ENCODE results near the gene YTHDF2.

YTHDF2 gene

GRCh38 chr1:28800324-28800723, 63.6 kb downstream of the YTHDF2 start:
- no peak overlapping the region for H2AFZ ChIP-seq (ENCODE audit: low read depth)
- no peak overlapping the region for H3K4me3 ChIP-seq (IDR thresholded peaks at IDR 0.05; ENCODE audit: insufficient read depth, low read depth, low read length)
- H3K9ac ChIP-seq, result no peak overlapping the region
- H3K27me3 ChIP-seq (ENCODE audit: insufficient read depth, low read depth), result no peaks in the 10 kb centered on the region
- no peaks in the 10 kb centered on the region for H3K79me2 ChIP-seq (ENCODE audit: insufficient read depth, low read depth)
- H3K36me3 ChIP-seq (ENCODE audit: insufficient read depth), result no peaks in the 10 kb centered on the region
- no peaks in the 10 kb centered on the region for H4K20me1 ChIP-seq (ENCODE audit: insufficient read depth)
- H3K4me2 ChIP-seq, result no peak overlapping the region
- H3K27ac ChIP-seq, result no peak overlapping the region
- H3K4me1 ChIP-seq (ENCODE audit: low read depth, poor library complexity, severe bottlenecking), result no peaks in the 10 kb centered on the region
- TF ChIP-seq CTCF (conservative IDR thresholded peaks at IDR 0.05; ENCODE audit: low read depth, low read length), result no peak

GRCh38 chr1:28801461-28801860, 64.7 kb downstream of the YTHDF2 start:
- H2AFZ ChIP-seq (ENCODE audit: low read depth), result no peak overlapping the region

GRCh38 chr1:28803051-28803450, 66.3 kb downstream of the YTHDF2 start:
- Histone ChIP-seq H2AFZ (ENCODE audit: low read depth) (no peak overlapping the region), H3K79me2 (ENCODE audit: insufficient read depth, low read depth) (no peaks in the 10 kb centered on the region), H3K4me3 (IDR thresholded peaks at IDR 0.05; ENCODE audit: insufficient read depth, low read depth, low read length) (no peak overlapping the region), H3K36me3 (ENCODE audit: insufficient read depth) (no peaks in the 10 kb centered on the region), H3K27me3 (ENCODE audit: insufficient read depth, low read depth) (no peaks in the 10 kb centered on the region), H3K9ac (no peak overlapping the region), H3K4me2 (no peak overlapping the region), H4K20me1 (ENCODE audit: insufficient read depth) (no peaks in the 10 kb centered on the region), H3K27ac (no peak overlapping the region), H3K4me1 (ENCODE audit: low read depth, poor library complexity, severe bottlenecking) (no peaks in the 10 kb centered on the region)
- TF ChIP-seq CTCF (conservative IDR thresholded peaks at IDR 0.05; ENCODE audit: low read depth, low read length), result no peak

More at GRCh38 chr1:28801461-28801860, 64.7 kb downstream of the YTHDF2 start:
- Histone ChIP-seq H4K20me1 (ENCODE audit: insufficient read depth) (no peaks in the 10 kb centered on the region), H3K36me3 (ENCODE audit: insufficient read depth) (no peaks in the 10 kb centered on the region), H3K79me2 (ENCODE audit: insufficient read depth, low read depth) (no peaks in the 10 kb centered on the region), H3K27me3 (ENCODE audit: insufficient read depth, low read depth) (no peaks in the 10 kb centered on the region), H3K4me1 (ENCODE audit: low read depth, poor library complexity, severe bottlenecking) (no peaks in the 10 kb centered on the region), H3K27ac (no peak overlapping the region), H3K4me2 (no peak overlapping the region), H3K4me3 (IDR thresholded peaks at IDR 0.05; ENCODE audit: insufficient read depth, low read depth, low read length) (no peak overlapping the region), H3K9ac (no peak overlapping the region)
- no peak for TF ChIP-seq CTCF (conservative IDR thresholded peaks at IDR 0.05; ENCODE audit: low read depth, low read length)

- no peak overlapping the region for H2AFZ ChIP-seq (ENCODE audit: low read depth)
- no peaks in the 10 kb centered on the region for H3K79me2 ChIP-seq (ENCODE audit: insufficient read depth, low read depth)
- no peak for TF ChIP-seq CTCF (conservative IDR thresholded peaks at IDR 0.05; ENCODE audit: low read depth, low read length)
- H3K4me3 ChIP-seq (IDR thresholded peaks at IDR 0.05; ENCODE audit: insufficient read depth, low read depth, low read length), result no peak overlapping the region
- H3K4me2 ChIP-seq, result no peak overlapping the region
- no peaks in the 10 kb centered on the region for H3K4me1 ChIP-seq (ENCODE audit: low read depth, poor library complexity, severe bottlenecking)
- H3K27me3 ChIP-seq (ENCODE audit: insufficient read depth, low read depth), result no peaks in the 10 kb centered on the region
- no peaks in the 10 kb centered on the region for H4K20me1 ChIP-seq (ENCODE audit: insufficient read depth)
- H3K9ac ChIP-seq, result no peak overlapping the region
- H3K27ac ChIP-seq, result no peak overlapping the region
- H3K36me3 ChIP-seq (ENCODE audit: insufficient read depth), result no peaks in the 10 kb centered on the region
Observed at GRCh38 chr1:28803662-28804061, 66.9 kb downstream of the YTHDF2 start.
